Mucosa of descending colon (tissue), 3 donors: ENCODE measurements around the gene CHST3. TPM values are rescaled to one million over a fixed set of nuclear protein-coding genes. Genes with fewer than 3 reads are reported as not detected.

Experiments
- ATAC-seq: fragments of 200-7000 bp; cut with Tn5 transposase; one replicate; pipeline ENCODE4 v1.9.1; 2020; ENCODE audit warnings: mild to moderate bottlenecking, moderate library complexity
- DNase-seq, 3 donors: peaks; one replicate each; pipeline ENCODE4 v3.0.0-alpha.2; 2020
- H3K36me3 ChIP-seq: fragments of 200-600 bp; one replicate; pipeline ENCODE4 v1.8.0; 2021; ENCODE audit warnings: low read depth, mild to moderate bottlenecking
- H3K4me1 ChIP-seq: fragments of 200-600 bp; one replicate; pipeline ENCODE4 v1.8.0; 2021; ENCODE audit warnings: low read depth, mild to moderate bottlenecking
- H3K4me3 ChIP-seq: fragments of 200-600 bp; one replicate; pipeline ENCODE4 v1.8.0; 2021; ENCODE audit warnings: mild to moderate bottlenecking
- H3K9me3 ChIP-seq: fragments of 200-600 bp; one replicate; pipeline ENCODE4 v1.8.0; 2021; ENCODE audit warnings: mild to moderate bottlenecking
- CTCF ChIP-seq: fragments of 200-600 bp; IDR thresholded peaks from one replicate; pipeline ENCODE4 v1.8.0; 2022; ENCODE audit warnings: antibody characterized with exemption, mild to moderate bottlenecking
- intact Hi-C, 2 donors: fragments of 100-400 bp; cut with DNase I in 1 of 2; cut with micrococcal nuclease in 1 of 2; formaldehyde crosslinking; loops; one replicate each; pipeline versions ENCODE4 v1.11.0 to v1.11.1; 2022; cut with DNase I, micrococcal nuclease
- total RNA-seq, 3 donors: library from RNA; stranded (reverse); fragmentation: NEBNext Ultra II Directional in 2 of 3; extraction: Animal tissue kit (Norgen Biotek cat#: 25700) in 2 of 3; gene quantifications; one replicate each; pipeline versions ENCODE4 v1.2.1 to v1.2.4, GENCODE V29; 2021 to 2023
- donor health status: DM: no; HTN: no; CAD: no; lungs with moderate emphysema.
- donor health status: DM: no; HTN: no; CAD: no.
- donor health status: DM: no; HTN: yes; CAD: no.

The CHST3 gene
- total RNA-seq, 3 donors from 2014 or later: 1.1 to 15.7 (median 3.1) TPM

GRCh38 chr10:71998840-71999194 lies 34.6 kb downstream of the CHST3 start:
- peak; percentile 85 for ATAC-seq
- Histone ChIP-seq H3K36me3 (no peaks in the 10 kb centered on the region), H3K4me1 (peaks cover 3% of the 10 kb centered on the region), H3K9me3 (no peaks in the 10 kb centered on the region), H3K4me3 (no peak overlapping the region)
- intact Hi-C loops: no loop called here
- no peak for TF ChIP-seq CTCF
- DNase-seq: no peak

- Histone ChIP-seq H3K4me3 (no peak overlapping the region), H3K36me3 (no peaks in the 10 kb centered on the region), H3K4me1 (peaks cover 3% of the 10 kb centered on the region), H3K9me3 (no peaks in the 10 kb centered on the region)
- intact Hi-C loops: no loop called here
- no peak for TF ChIP-seq CTCF
- peak; percentile 29 for ATAC-seq
- peak; percentile 41 to 77 (median 59) for DNase-seq
Observed at GRCh38 chr10:71999360-72000072, 35.3 kb downstream of the CHST3 start.

DNA sequence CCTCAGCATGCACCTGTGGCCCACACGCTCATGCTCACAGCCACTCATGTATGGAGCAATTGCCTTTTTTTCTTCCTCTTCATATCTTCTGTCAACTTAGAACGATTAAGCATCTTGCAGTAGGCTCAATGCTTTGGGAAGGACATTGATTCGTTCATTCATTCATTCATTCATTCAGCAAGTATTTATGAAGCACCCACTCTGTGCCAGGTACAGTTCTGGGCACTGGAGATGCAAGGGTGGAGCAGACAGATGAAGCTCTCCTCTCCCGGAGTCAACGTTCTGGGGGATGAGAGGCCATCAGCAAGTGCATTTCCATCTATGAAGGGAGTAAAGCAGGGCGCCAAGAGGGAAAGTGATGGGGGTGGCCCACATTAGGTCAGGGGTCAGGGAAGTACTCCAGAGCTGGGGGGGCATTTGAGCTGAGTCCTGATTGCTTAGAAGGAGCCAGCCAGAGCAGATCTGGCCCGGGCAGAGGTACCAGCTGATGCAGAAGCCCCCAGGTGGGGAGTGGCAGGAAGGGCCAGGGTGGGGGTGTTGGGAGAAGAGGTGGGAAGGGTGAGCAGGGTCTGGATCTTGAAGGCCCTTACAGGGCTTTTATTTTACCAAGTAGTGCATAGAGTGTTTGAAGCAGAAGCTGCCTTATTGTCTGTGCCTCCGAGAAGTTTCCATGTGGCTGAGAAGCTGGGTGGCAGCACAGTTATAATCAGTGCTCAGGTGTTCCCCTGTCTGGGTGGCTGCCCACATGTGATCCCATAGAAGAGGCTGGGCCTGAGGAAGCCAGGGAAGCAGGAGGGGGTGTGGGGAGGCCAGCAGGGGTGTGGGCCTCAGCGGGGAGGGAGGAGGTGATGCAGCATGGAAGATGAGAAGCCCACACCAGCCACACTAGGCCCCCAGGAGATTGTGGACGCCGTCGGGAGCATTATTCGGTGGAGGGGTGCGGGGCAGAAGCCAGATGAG lies 36.2 kb downstream of the CHST3 start:
- no peak overlapping the region for H3K4me3 ChIP-seq
- peaks cover 3% of the 10 kb centered on the region for H3K4me1 ChIP-seq
- ATAC-seq (no peak), DNase-seq (no peak)
- H3K9me3 ChIP-seq: no peaks in the 10 kb centered on the region
- intact Hi-C loops: no loop called here
- H3K36me3 ChIP-seq: no peaks in the 10 kb centered on the region
- no peak for TF ChIP-seq CTCF

DNA sequence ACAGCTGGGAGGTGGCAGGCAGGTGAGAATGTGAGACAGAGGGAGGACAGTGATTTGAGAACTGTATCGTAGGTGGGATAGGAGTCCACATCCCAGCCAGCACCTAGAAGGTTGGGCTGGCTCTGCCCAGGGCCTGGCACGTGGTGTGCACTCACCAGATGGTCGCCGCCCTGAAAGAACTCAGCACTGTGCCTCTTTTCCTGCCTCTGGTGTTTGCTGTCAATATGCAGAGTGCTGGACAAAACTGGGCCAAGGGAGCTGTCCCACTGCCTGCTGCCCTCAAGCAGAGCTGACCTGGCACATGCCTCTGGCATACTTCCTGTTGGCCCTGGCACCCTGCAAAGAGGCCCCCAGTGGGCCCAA lies 36.8 kb downstream of the CHST3 start:
- DNase-seq (no peak), ATAC-seq (no peak)
- no peak overlapping the region for H3K4me3 ChIP-seq
- no peak for TF ChIP-seq CTCF
- H3K9me3 ChIP-seq: no peaks in the 10 kb centered on the region
- intact Hi-C loops: no loop called here
- no peaks in the 10 kb centered on the region for H3K36me3 ChIP-seq
- H3K4me1 ChIP-seq: peaks cover 3% of the 10 kb centered on the region

DNA sequence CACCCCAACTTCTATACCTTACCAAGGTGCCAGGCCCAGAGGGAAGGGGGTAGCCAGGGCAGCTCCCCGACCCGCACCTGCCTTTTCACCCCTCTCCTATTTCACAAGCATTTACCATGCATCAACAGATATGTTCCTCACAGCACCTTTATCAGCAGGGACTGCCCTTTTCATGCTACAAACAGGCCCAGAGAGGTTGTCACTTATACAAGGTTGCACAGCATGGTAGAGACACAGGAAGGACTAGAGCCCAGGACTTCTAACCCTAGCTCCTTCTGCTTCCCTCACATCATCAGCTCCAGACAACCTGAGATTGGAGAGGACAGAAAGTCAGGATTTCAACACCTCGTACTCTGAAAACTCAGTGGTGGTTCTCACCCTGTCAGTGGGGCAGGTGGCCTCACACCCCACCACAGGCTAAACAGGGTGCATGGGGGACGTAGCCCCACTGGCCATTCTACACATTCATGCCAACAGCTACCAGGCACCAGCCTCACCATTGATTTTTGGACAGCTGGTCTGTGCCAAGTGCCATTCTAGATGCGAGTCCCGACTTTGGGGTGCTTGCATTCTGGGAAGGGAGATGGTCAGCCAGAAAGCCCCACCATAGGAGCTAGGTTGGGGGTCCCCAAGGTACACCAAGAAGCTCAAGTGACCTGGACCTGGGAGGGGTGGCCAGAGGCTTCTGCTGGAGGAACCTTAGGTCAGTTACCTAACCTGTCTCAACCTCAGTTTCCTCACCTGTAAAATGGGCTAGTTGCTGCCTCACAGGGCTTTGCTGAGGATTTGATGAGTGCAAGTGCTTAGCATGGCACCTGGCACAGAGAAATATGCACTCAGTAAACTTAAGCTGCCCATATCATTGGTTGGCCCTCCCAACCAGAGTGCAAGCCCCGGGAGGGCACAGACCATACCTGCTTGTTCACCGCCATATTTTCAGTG lies 38.4 kb downstream of the CHST3 start:
- Histone ChIP-seq H3K4me3 (no peak overlapping the region), H3K4me1 (peaks cover 3% of the 10 kb centered on the region), H3K36me3 (no peaks in the 10 kb centered on the region), H3K9me3 (no peaks in the 10 kb centered on the region)
- intact Hi-C loops: no loop called here
- DNase-seq: no peak
- TF ChIP-seq CTCF: no peak
- ATAC-seq: no peak
